Astrocyte (in vitro differentiated cells and primary cell): ENCODE measurements around the gene KRT83. TPM values are rescaled to one million over a fixed set of nuclear protein-coding genes. Genes with fewer than 3 reads are reported as not detected.

Source experiments
- DNase-seq: peaks from one replicate; pipeline ENCODE4 v3.0.0-alpha.2; 2010; ENCODE audit warnings: low read depth
- FAIRE-seq: peaks from 2 replicates; lab custom pipeline; 2011; peaks lifted over from hg19 to GRCh38; lab: Jason Lieb, UNC
- H2AFZ ChIP-seq: 2 replicates; pipeline ENCODE4 v1.6.0; 2012; ENCODE audit warnings: low read depth, low read length, inconsistent platforms
- H3K27ac ChIP-seq: 2 replicates; pipeline ENCODE4 v1.5.1; 2011; ENCODE audit warnings: low read depth, low read length, inconsistent platforms
- H3K27me3 ChIP-seq: 2 replicates; pipeline ENCODE4 v1.6.0; 2011; ENCODE audit warnings: low read length, inconsistent platforms; ENCODE audit not compliant: insufficient read depth
- H3K36me3 ChIP-seq: 2 replicates; pipeline ENCODE4 v1.5.1; 2011; ENCODE audit warnings: low read length, inconsistent platforms; ENCODE audit not compliant: insufficient read depth
- H3K4me1 ChIP-seq: 2 replicates; pipeline ENCODE4 v1.5.1; 2011; ENCODE audit warnings: low read length, inconsistent platforms; ENCODE audit not compliant: insufficient read depth
- H3K4me2 ChIP-seq: 2 replicates; pipeline ENCODE4 v1.6.0; 2012; ENCODE audit warnings: low read length, inconsistent platforms
- H3K4me3 ChIP-seq: 2 replicates; pipeline ENCODE4 v1.5.1; 2011; ENCODE audit warnings: low read depth, mild to moderate bottlenecking, low read length, inconsistent platforms; ENCODE audit not compliant: insufficient read depth
- H3K79me2 ChIP-seq: 2 replicates; pipeline ENCODE4 v1.6.0; 2012; ENCODE audit warnings: mild to moderate bottlenecking, low read length, inconsistent platforms; ENCODE audit not compliant: insufficient read depth
- H3K9ac ChIP-seq: 2 replicates; pipeline ENCODE4 v1.6.0; 2012; ENCODE audit warnings: mild to moderate bottlenecking, low read length, inconsistent platforms
- H3K9me3 ChIP-seq: 2 replicates; pipeline ENCODE4 v1.5.1; 2012; ENCODE audit warnings: low read depth, mild to moderate bottlenecking, low read length, inconsistent platforms; ENCODE audit not compliant: insufficient read depth
- H4K20me1 ChIP-seq: 2 replicates; pipeline ENCODE4 v1.6.0; 2012; ENCODE audit warnings: low read length, inconsistent platforms; ENCODE audit not compliant: insufficient read depth
- H3K27ac Mint-ChIP-seq: one replicate; pipeline ENCODE4 v1.8.0; 2021; ENCODE audit warnings: mild to moderate bottlenecking, mixed read lengths; ENCODE audit not compliant: unreplicated experiment
- H3K27me3 Mint-ChIP-seq: one replicate; pipeline ENCODE4 v1.8.0; 2021; ENCODE audit warnings: low read depth, mixed read lengths; ENCODE audit not compliant: unreplicated experiment
- H3K36me3 Mint-ChIP-seq: one replicate; pipeline ENCODE4 v1.8.0; 2021; ENCODE audit warnings: low read depth, mixed read lengths; ENCODE audit not compliant: unreplicated experiment
- H3K4me1 Mint-ChIP-seq: one replicate; pipeline ENCODE4 v1.8.0; 2021; ENCODE audit warnings: low read depth, mixed read lengths; ENCODE audit not compliant: unreplicated experiment
- H3K4me3 Mint-ChIP-seq: one replicate; pipeline ENCODE4 v1.8.0; 2021; ENCODE audit warnings: mild to moderate bottlenecking, moderate library complexity, mixed read lengths; ENCODE audit not compliant: unreplicated experiment
- H3K9me3 Mint-ChIP-seq: one replicate; pipeline ENCODE4 v1.8.0; 2021; ENCODE audit warnings: mild to moderate bottlenecking, mixed read lengths; ENCODE audit not compliant: unreplicated experiment
- CTCF ChIP-seq: IDR thresholded peaks from 2 replicates; pipeline ENCODE4 v1.5.1; 2011; ENCODE audit warnings: low read depth, mild to moderate bottlenecking, inconsistent platforms, low read length, moderate library complexity; ENCODE audit not compliant: insufficient read depth
- EZH2 ChIP-seq: IDR thresholded peaks from 2 replicates; pipeline ENCODE4 v1.6.1; 2012; ENCODE audit warnings: mild to moderate bottlenecking, low read length, inconsistent platforms; ENCODE audit not compliant: insufficient read depth
- total RNA-seq: library from RNA; stranded (reverse); gene quantifications from 2 replicates; pipeline ENCODE4 v1.2.1, GENCODE V29; 2021

KRT83 gene
- total RNA-seq, 1 donor from 2014 or later: not detected

GRCh38 chr12:52318241-52318990 lies 2.8 kb downstream of the KRT83 start:
- H3K27ac Mint-ChIP-seq: no peak overlapping the region
- no peak overlapping the region for H3K4me3 Mint-ChIP-seq
- H3K4me1 Mint-ChIP-seq: no peaks in the 10 kb centered on the region
- Histone ChIP-seq H3K27me3 (peaks cover 21% of the 10 kb centered on the region), H3K79me2 (no peaks in the 10 kb centered on the region), H3K4me2 (no peak overlapping the region), H3K9ac (no peak overlapping the region), H3K27ac (no peak overlapping the region), H2AFZ (no peak overlapping the region), H3K9me3 (no peaks in the 10 kb centered on the region), H3K4me1 (no peaks in the 10 kb centered on the region), H3K36me3 (no peaks in the 10 kb centered on the region), H4K20me1 (no peaks in the 10 kb centered on the region), H3K4me3 (no peak overlapping the region)
- no peak for FAIRE-seq
- no peak for TF ChIP-seq EZH2
- no peak for TF ChIP-seq CTCF
- no peaks in the 10 kb centered on the region for H3K9me3 Mint-ChIP-seq
- H3K36me3 Mint-ChIP-seq: peaks cover 2% of the 10 kb centered on the region
- peaks cover 84% of the 10 kb centered on the region for H3K27me3 Mint-ChIP-seq
- no peak for DNase-seq

GRCh38 chr12:52317468-52318052 lies 3.6 kb downstream of the KRT83 start:
- no peak for DNase-seq
- Mint-ChIP-seq H3K36me3 (peaks cover 2% of the 10 kb centered on the region), H3K9me3 (no peaks in the 10 kb centered on the region)

More at GRCh38 chr12:52317468-52318052, 3.6 kb downstream of the KRT83 start:
- Mint-ChIP-seq H3K4me1 (peaks cover 3% of the 10 kb centered on the region), H3K27me3 (peaks cover 84% of the 10 kb centered on the region), H3K27ac (no peak overlapping the region), H3K4me3 (no peak overlapping the region)
- Histone ChIP-seq H3K79me2 (no peaks in the 10 kb centered on the region), H3K36me3 (no peaks in the 10 kb centered on the region), H3K27ac (no peak overlapping the region), H3K9me3 (no peaks in the 10 kb centered on the region), H2AFZ (no peak overlapping the region), H4K20me1 (no peaks in the 10 kb centered on the region), H3K9ac (no peak overlapping the region), H3K4me1 (no peaks in the 10 kb centered on the region), H3K4me2 (no peak overlapping the region), H3K4me3 (no peak overlapping the region), H3K27me3 (peaks cover 20% of the 10 kb centered on the region)
- no peak for FAIRE-seq
- TF ChIP-seq CTCF: no peak
- no peak for TF ChIP-seq EZH2
